Natural killer cell (primary cell): ENCODE data around the gene BTBD9. TPM values are rescaled to one million over a fixed set of nuclear protein-coding genes. Genes with fewer than 3 reads are reported as not detected.
A peak's percentile ranks its signal among the peaks of the same experiment; 100 is the strongest.

ENCODE experiments used
- ATAC-seq, 3 donors: fragments of 150-1000 bp in 2 of 3; fragments of 200-7000 bp in 1 of 3; cut with Tn5 transposase; 1 replicate in 1 of 3; 2 replicates in 2 of 3; pipeline ENCODE4 v1.10.0; 2021; ENCODE audit warnings: mild to moderate bottlenecking in 2 of 3, moderate library complexity in 2 of 3
- DNase-seq, 2 donors: peaks; one replicate each; pipeline versions ENCODE4 v3.0.0 to v3.0.0-alpha.2; 2013 to 2021; ENCODE audit warnings: mixed read lengths in 1 of 2
- H3K27ac ChIP-seq: one replicate; pipeline ENCODE4 v1.5.1; 2013; ENCODE audit warnings: mild to moderate bottlenecking, low read length
- H3K27me3 ChIP-seq: one replicate; pipeline ENCODE4 v1.6.1; 2013; ENCODE audit warnings: low read length; ENCODE audit not compliant: control insufficient read depth, insufficient read depth
- H3K36me3 ChIP-seq: one replicate; pipeline ENCODE4 v1.6.1; 2013; ENCODE audit warnings: low read length; ENCODE audit not compliant: control insufficient read depth, insufficient read depth
- H3K4me1 ChIP-seq: one replicate; pipeline ENCODE4 v1.6.1; 2013; ENCODE audit warnings: low read length; ENCODE audit not compliant: control insufficient read depth, insufficient read depth
- H3K4me3 ChIP-seq: one replicate; pipeline ENCODE4 v1.5.1; 2013; ENCODE audit warnings: low read length
- H3K9me3 ChIP-seq: one replicate; pipeline ENCODE4 v1.6.1; 2013; ENCODE audit warnings: low read length; ENCODE audit not compliant: control insufficient read depth, insufficient read depth
- H3K27ac Mint-ChIP-seq, 2 donors: one replicate each; pipeline ENCODE4 v1.8.0; 2022; ENCODE audit warnings: mild to moderate bottlenecking in 2 of 2, mixed read lengths in 2 of 2, moderate library complexity in 1 of 2
- H3K27me3 Mint-ChIP-seq, 2 donors: one replicate each; pipeline ENCODE4 v1.8.0; 2022; ENCODE audit warnings: low read depth in 2 of 2, mixed read lengths in 2 of 2
- H3K36me3 Mint-ChIP-seq: one replicate; pipeline ENCODE4 v1.8.0; 2022; ENCODE audit warnings: mixed read lengths
- H3K4me1 Mint-ChIP-seq, 2 donors: one replicate each; pipeline ENCODE4 v1.8.0; 2022; ENCODE audit warnings: mixed read lengths in 2 of 2
- H3K4me3 Mint-ChIP-seq: one replicate; pipeline ENCODE4 v1.8.0; 2022; ENCODE audit warnings: mild to moderate bottlenecking, moderate library complexity, mixed read lengths
- H3K9me3 Mint-ChIP-seq, 2 donors: one replicate each; pipeline ENCODE4 v1.8.0; 2022; ENCODE audit warnings: mixed read lengths in 2 of 2
- CTCF ChIP-seq: fragments of 200-600 bp; IDR thresholded peaks from one replicate; pipeline ENCODE4 v1.8.0; 2022; ENCODE audit warnings: antibody characterized with exemption
- WGBS: methylation state at CpG from one replicate; pipeline ENCODE4 v1.1.7; 2013; ENCODE audit warnings: missing lambda C conversion rate; ENCODE audit not compliant: insufficient coverage; 5-methylcytosine and 5-hydroxymethylcytosine counted together
- intact Hi-C: fragments of 100-400 bp; cut with micrococcal nuclease; formaldehyde crosslinking; loops from one replicate; pipeline ENCODE4 v1.14.2; 2022
- total RNA-seq, 4 donors: library from RNA; stranded (reverse); fragments of 120-200 nt in 1 of 4; gene quantifications; one replicate each; pipeline versions ENCODE4 v1.2.3 to v1.2.4, GENCODE V29; 2013 to 2022

The BTBD9 gene
- total RNA-seq, 3 donors from 2014 or later (not counting 1 experiment from before 2014, with no cell fraction given) = 51.6 to 70.3 (median 54.3) TPM

- no peak for TF ChIP-seq CTCF
- intact Hi-C loops = no loop called here
- Mint-ChIP-seq H3K4me1 (peaks cover 14 to 20% of the 10 kb centered on the region in 2 donors), H3K27me3 (no peaks in the 10 kb centered on the region), H3K9me3 (no peaks in the 10 kb centered on the region), H3K36me3 (no peaks in the 10 kb centered on the region), H3K4me3 (no peak overlapping the region), H3K27ac (no peak overlapping the region)
- no peaks in the 10 kb centered on the region for H3K9me3 ChIP-seq
- H3K36me3 ChIP-seq = no peaks in the 10 kb centered on the region
- no peak overlapping the region for H3K27ac ChIP-seq
- 100% methylated on average over 1 of the region's 3 CpGs for WGBS
- ATAC-seq (no peak), DNase-seq (no peak)
- H3K4me1 ChIP-seq = no peaks in the 10 kb centered on the region
- H3K4me3 ChIP-seq = no peak overlapping the region
- no peaks in the 10 kb centered on the region for H3K27me3 ChIP-seq
Measured at GRCh38 chr6:38404900-38405556, 234.7 kb downstream of the BTBD9 start.

GRCh38 chr6:38404355-38404754, 235.4 kb downstream of the BTBD9 start:
- Histone ChIP-seq H3K4me1 (no peaks in the 10 kb centered on the region), H3K27ac (no peak overlapping the region), H3K27me3 (no peaks in the 10 kb centered on the region), H3K9me3 (no peaks in the 10 kb centered on the region), H3K4me3 (no peak overlapping the region), H3K36me3 (no peaks in the 10 kb centered on the region)
- no peaks in the 10 kb centered on the region for H3K27me3 Mint-ChIP-seq
- peaks cover 14 to 20% of the 10 kb centered on the region in 2 donors for H3K4me1 Mint-ChIP-seq
- intact Hi-C loops = no loop called here
- WGBS = 34% methylated on average over 2 of the region's 2 CpGs
- H3K4me3 Mint-ChIP-seq = no peak overlapping the region
- H3K27ac Mint-ChIP-seq = no peak overlapping the region
- DNase-seq (peak in 1 of 2 donors; percentile 9), ATAC-seq (peak in 1 of 3 donors; percentile 24)
- no peaks in the 10 kb centered on the region for H3K9me3 Mint-ChIP-seq
- no peaks in the 10 kb centered on the region for H3K36me3 Mint-ChIP-seq
- TF ChIP-seq CTCF = no peak

- Mint-ChIP-seq H3K4me1 (peaks cover 14 to 20% of the 10 kb centered on the region in 2 donors), H3K4me3 (no peak overlapping the region), H3K27ac (no peak overlapping the region), H3K9me3 (no peaks in the 10 kb centered on the region), H3K36me3 (no peaks in the 10 kb centered on the region), H3K27me3 (no peaks in the 10 kb centered on the region)
- ATAC-seq (no peak), DNase-seq (no peak)
- H3K27ac ChIP-seq = no peak overlapping the region
- no peaks in the 10 kb centered on the region for H3K9me3 ChIP-seq
- no CpG with 5 or more reads among the region's 2 CpGs for WGBS
- H3K4me1 ChIP-seq = no peaks in the 10 kb centered on the region
- TF ChIP-seq CTCF = no peak
- H3K27me3 ChIP-seq = no peaks in the 10 kb centered on the region
- no peaks in the 10 kb centered on the region for H3K36me3 ChIP-seq
- intact Hi-C loops = no loop called here
- no peak overlapping the region for H3K4me3 ChIP-seq
Measured at GRCh38 chr6:38403548-38403947, 236.2 kb downstream of the BTBD9 start.

- DNase-seq (no peak), ATAC-seq (no peak)
- Mint-ChIP-seq H3K4me3 (no peak overlapping the region), H3K27me3 (no peaks in the 10 kb centered on the region), H3K27ac (no peak overlapping the region), H3K9me3 (no peaks in the 10 kb centered on the region), H3K36me3 (no peaks in the 10 kb centered on the region), H3K4me1 (peaks cover 14 to 17% of the 10 kb centered on the region in 2 donors)
- H3K4me1 ChIP-seq = no peaks in the 10 kb centered on the region
- H3K27ac ChIP-seq = no peak overlapping the region
- no peaks in the 10 kb centered on the region for H3K27me3 ChIP-seq
- H3K9me3 ChIP-seq = no peaks in the 10 kb centered on the region
- no peak for TF ChIP-seq CTCF
- H3K4me3 ChIP-seq = no peak overlapping the region
- H3K36me3 ChIP-seq = no peaks in the 10 kb centered on the region
- intact Hi-C loops = no loop called here
- 100% methylated on average over 1 of the region's 1 CpG for WGBS
Measured at GRCh38 chr6:38400764-38401163, 239.0 kb downstream of the BTBD9 start.
